K562 (cell line): Measurements from ENCODE around the gene CXCR6. TPM values are rescaled to one million over a fixed set of nuclear protein-coding genes. Genes with fewer than 3 reads are reported as not detected.

Experiments
- ELF2 ChIP-seq: fragments of 250-450 bp; sonication (Bioruptor Pico); IDR thresholded peaks from 2 replicates; pipeline ENCODE4 v1.5.0; 2021; ENCODE audit warnings: mild to moderate bottlenecking
- HEY1 ChIP-seq: fragments of 250-450 bp; sonication (Bioruptor Pico); IDR thresholded peaks from 2 replicates; pipeline ENCODE4 v1.5.0; 2020; ENCODE audit warnings: mild to moderate bottlenecking, moderate library complexity, borderline replicate concordance
- KLF13 ChIP-seq: fragments of 450-650 bp; IDR thresholded peaks from 2 replicates; pipeline ENCODE4 v1.6.1; 2016; ENCODE audit warnings: missing genetic modification characterization, low read depth, mild to moderate bottlenecking, missing compliant biosample characterization, moderate library complexity, borderline replicate concordance
- MECOM ChIP-seq: fragments of 250-450 bp; sonication (Bioruptor Pico); IDR thresholded peaks from 2 replicates; pipeline ENCODE4 v1.8.0; 2022; ENCODE audit warnings: inconsistent platforms
- MTA3 ChIP-seq: fragments of 450-650 bp; formaldehyde crosslinking; IDR thresholded peaks from 2 replicates; pipeline ENCODE4 v1.6.1; 2017; ENCODE audit warnings: mild to moderate bottlenecking, borderline replicate concordance
- NCOA4 ChIP-seq: fragments of 450-650 bp; IDR thresholded peaks from 2 replicates; pipeline ENCODE4 v1.6.1; 2018; ENCODE audit warnings: mild to moderate bottlenecking; ENCODE audit not compliant: partially characterized antibody
- PRMT5 ChIP-seq: sonication (generic); formaldehyde crosslinking; IDR thresholded peaks from 2 replicates; pipeline ENCODE4 v1.5.0; 2020; ENCODE audit warnings: missing genetic modification reagents
- RAD51 ChIP-seq: fragments of 450-650 bp; IDR thresholded peaks from 2 replicates; pipeline ENCODE4 v1.7.1; 2016; ENCODE audit warnings: low read depth, mild to moderate bottlenecking, borderline replicate concordance
- SIN3A ChIP-seq, 2 experiments: fragments of 150-350 bp in 1 of 2; IDR thresholded peaks; 2 replicates each; pipeline ENCODE4 v1.6.1; 2011 to 2016; ENCODE audit warnings: borderline replicate concordance in 2 of 2, low read depth in 2 of 2, low read length in 2 of 2, mild to moderate bottlenecking in 2 of 2, moderate library complexity in 2 of 2; ENCODE audit not compliant: control insufficient read depth in 1 of 2
- SOX6 ChIP-seq: fragments of 450-650 bp; IDR thresholded peaks from 2 replicates; pipeline ENCODE4 v1.6.1; 2014; ENCODE audit warnings: mild to moderate bottlenecking
- STAT5A ChIP-seq: IDR thresholded peaks from 2 replicates; pipeline ENCODE4 v1.6.1; 2012; ENCODE audit warnings: low read length, inconsistent platforms, borderline replicate concordance
- ZNF324 ChIP-seq: fragments of 250-450 bp; sonication (Bioruptor Pico); IDR thresholded peaks from 2 replicates; pipeline ENCODE4 v1.4.0; 2020; ENCODE audit warnings: mild to moderate bottlenecking
- polyA plus RNA-seq, 8 experiments: library from polyadenylated mRNA; depleted of rRNA in 4 of 8; stranded (reverse) in 5 of 8; unstranded in 3 of 8; fragments of >200 nt; fragmentation: Nextera tagmentation in 2 of 8; fragmentation: Illumina TruSeq in 1 of 8; extraction: Ambion mirVana in 2 of 8; extraction: Trizol in 1 of 8; gene quantifications; 2 replicates each; pipeline versions ENCODE4 v1.2.1 to v1.2.3, GENCODE V29; 2011 to 2014; ENCODE audit warnings: inconsistent platforms in 1 of 8, missing spikeins in 1 of 8
- total RNA-seq, 7 experiments: library from RNA; depleted of rRNA in 6 of 7; stranded (reverse); fragments of >200 nt in 6 of 7; fragmentation: Illumina TruSeq in 2 of 7; extraction: Trizol in 2 of 7; gene quantifications; 2 replicates each; pipeline versions ENCODE4 v1.2.1 to v1.2.3, GENCODE V29; 2011 to 2021; ENCODE audit warnings: low replicate concordance in 1 of 7
- TF ChIP-seq, protein P1 (sequence below): sonication (generic); IDR thresholded peaks from 2 replicates; pipeline ENCODE4 v1.6.1; 2016
- TF ChIP-seq, protein P2 (sequence below): fragments of 250-450 bp; sonication (Bioruptor Pico); IDR thresholded peaks from 2 replicates; pipeline ENCODE4 v1.8.0; 2022; ENCODE audit warnings: inconsistent platforms, mild to moderate bottlenecking, moderate library complexity, borderline replicate concordance
- TF ChIP-seq, protein P3 (sequence below): sonication (generic); formaldehyde crosslinking; IDR thresholded peaks from 2 replicates; pipeline ENCODE4 v1.8.0; 2022; ENCODE audit warnings: mild to moderate bottlenecking, missing genetic modification reagents, borderline replicate concordance

CXCR6 gene
- total and polyA plus RNA-seq, 9 of the 15 experiments (the other 6 are each of a cell fraction or from before 2014, with no cell fraction given), result 0.28 TPM; not detected in 8

DNA sequence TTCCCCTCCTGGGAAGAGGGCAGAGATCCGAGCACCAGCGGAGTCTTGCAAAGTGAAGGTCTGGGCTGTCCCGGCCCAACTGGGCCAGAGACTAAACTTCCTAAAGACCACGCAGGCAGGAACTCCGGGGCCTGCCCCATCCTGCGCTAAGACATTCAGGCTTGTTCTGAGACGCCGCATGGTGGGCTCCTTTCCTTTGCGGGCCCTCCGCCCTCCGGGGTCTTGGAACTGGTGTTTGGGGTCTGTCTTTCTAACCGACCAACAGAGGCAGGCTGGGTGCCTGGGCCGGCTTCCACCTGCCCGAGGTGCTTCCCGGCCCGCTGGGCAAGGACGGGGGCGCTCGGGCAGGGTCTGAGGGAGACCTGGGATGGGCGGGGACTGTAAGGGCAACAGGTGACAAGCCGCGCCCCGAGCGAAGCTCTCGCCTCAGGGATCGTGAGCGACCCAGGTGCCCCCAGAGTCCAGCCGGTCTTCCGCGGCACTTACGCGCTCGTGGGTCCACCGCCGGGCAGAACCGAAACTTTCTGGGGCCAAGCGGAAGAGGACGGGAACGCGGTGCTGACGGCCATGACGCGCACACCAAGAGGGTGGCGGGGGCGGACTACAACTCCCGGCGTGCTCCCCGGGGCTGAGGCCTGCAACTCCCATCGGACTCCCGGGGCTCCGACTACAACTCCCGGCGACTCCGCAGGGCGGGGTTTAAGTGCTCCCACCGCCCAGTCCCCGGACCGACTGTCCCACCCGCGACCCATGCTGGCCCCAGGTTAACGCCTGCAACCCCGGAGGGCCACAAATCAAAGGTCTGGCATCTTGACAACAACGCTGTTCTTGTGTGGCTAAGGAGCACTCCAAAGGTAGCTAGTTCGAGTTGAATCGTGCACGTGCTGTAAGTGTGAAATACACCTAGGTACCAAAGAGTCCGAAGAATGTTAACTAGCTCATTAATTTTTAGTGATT is 52.2 kb downstream of the CXCR6 start, which contains the start of gene FYCO1 (continued):
- TF ChIP-seq SOX6 (peak; percentile 7; the same call in 1 of the 2 replicates), HEY1 (CRISPR knock-in tag) (no peak), NCOA4 (no peak), STAT5A (no peak), ELF2 (CRISPR knock-in tag) (peak; percentile 42; the same call in 1 of the 2 replicates), MECOM (CRISPR knock-in tag) (no peak), RAD51 (0 out of 2 replicates have a peak, but pooled peaks have one; percentile 12), SIN3A (IDR thresholded peaks at IDR 0.05; ENCODE audit: borderline replicate concordance in 2 of 2, control insufficient read depth in 1 of 2, low read depth in 2 of 2, low read length in 2 of 2) (peak; percentile 48 to 66; a peak in 2 of 4 replicates), MTA3 (peak; percentile 73; the same call in 1 of the 2 replicates), ZNF324 (CRISPR knock-in tag) (no peak), KLF13 (tag) (no peak), PRMT5 (no peak)
- TF ChIP-seq, protein P1, sequence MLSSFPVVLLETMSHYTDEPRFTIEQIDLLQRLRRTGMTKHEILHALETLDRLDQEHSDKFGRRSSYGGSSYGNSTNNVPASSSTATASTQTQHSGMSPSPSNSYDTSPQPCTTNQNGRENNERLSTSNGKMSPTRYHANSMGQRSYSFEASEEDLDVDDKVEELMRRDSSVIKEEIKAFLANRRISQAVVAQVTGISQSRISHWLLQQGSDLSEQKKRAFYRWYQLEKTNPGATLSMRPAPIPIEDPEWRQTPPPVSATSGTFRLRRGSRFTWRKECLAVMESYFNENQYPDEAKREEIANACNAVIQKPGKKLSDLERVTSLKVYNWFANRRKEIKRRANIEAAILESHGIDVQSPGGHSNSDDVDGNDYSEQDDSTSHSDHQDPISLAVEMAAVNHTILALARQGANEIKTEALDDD, result no peak
- TF ChIP-seq, protein P2, sequence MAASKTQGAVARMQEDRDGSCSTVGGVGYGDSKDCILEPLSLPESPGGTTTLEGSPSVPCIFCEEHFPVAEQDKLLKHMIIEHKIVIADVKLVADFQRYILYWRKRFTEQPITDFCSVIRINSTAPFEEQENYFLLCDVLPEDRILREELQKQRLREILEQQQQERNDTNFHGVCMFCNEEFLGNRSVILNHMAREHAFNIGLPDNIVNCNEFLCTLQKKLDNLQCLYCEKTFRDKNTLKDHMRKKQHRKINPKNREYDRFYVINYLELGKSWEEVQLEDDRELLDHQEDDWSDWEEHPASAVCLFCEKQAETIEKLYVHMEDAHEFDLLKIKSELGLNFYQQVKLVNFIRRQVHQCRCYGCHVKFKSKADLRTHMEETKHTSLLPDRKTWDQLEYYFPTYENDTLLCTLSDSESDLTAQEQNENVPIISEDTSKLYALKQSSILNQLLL (CRISPR knock-in tag), result no peak
- TF ChIP-seq, protein P3, sequence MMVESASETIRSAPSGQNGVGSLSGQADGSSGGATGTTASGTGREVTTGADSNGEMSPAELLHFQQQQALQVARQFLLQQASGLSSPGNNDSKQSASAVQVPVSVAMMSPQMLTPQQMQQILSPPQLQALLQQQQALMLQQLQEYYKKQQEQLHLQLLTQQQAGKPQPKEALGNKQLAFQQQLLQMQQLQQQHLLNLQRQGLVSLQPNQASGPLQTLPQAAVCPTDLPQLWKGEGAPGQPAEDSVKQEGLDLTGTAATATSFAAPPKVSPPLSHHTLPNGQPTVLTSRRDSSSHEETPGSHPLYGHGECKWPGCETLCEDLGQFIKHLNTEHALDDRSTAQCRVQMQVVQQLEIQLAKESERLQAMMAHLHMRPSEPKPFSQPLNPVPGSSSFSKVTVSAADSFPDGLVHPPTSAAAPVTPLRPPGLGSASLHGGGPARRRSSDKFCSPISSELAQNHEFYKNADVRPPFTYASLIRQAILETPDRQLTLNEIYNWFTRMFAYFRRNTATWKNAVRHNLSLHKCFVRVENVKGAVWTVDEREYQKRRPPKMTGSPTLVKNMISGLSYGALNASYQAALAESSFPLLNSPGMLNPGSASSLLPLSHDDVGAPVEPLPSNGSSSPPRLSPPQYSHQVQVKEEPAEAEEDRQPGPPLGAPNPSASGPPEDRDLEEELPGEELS (CRISPR knock-in tag), result peak; percentile 64; the same call in 1 of the 2 replicates
